ENCODE measurements around the gene USP40. TPM values are rescaled to one million over a fixed set of nuclear protein-coding genes. Genes with fewer than 3 reads are reported as not detected.

Gene USP40
- polyA plus RNA-seq, 2 of the 4 experiments (the other 2 are of a cell fraction): 22.9 to 57.0 TPM

DNA sequence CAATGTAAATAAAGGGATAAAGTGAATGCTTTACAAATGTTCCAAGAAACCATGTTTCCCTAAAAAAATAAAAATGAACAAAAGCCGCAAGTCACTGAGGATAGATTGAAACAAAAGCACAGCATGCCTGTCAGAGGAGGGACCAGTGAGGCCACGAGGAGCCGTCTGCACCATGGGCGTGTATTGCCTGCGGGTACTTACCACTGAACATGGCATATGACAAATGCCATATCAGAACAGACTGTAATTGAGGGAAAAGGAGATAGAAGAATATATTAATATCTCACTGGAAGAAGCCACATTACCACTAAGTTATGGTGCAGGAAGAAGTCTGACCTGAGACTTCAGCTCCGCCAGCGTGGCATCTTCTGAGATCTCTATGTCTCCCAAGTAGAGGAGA is 75.8 kb downstream of the USP40 start:
- no peak for DNase-seq (ENCODE audit: low read depth in 1 of 2, low spot score in 1 of 2)
- Histone ChIP-seq H3K4me2 (no peak overlapping the region), H3K4me3 (no peak overlapping the region), H3K9me3 (no peaks in the 10 kb centered on the region), H3K27ac (peak overlapping the region; percentile 98 to 99), H3K4me1 (peaks cover 57% of the 10 kb centered on the region)
- TF ChIP-seq CTCF (IDR thresholded peaks at IDR 0.05) (no peak), CBX8 (IDR thresholded peaks at IDR 0.05) (no peak)
- WGBS (ENCODE audit: missing lambda C conversion rate): 96% methylated on average over 7 of the region's 7 CpGs
- POLR2A ChIA-PET: no interaction called here
- no peak for FAIRE-seq
- CTCF ChIA-PET: no interaction called here
- no peak for ATAC-seq

GRCh38 chr2:233489666-233490065 is 76.9 kb downstream of the USP40 start:
- FAIRE-seq: no peak
- ChIA-PET CTCF (interaction anchor here (0.7 to 1.5 kb wide), 3 partner anchors 16 to 343 kb away, joined by 3 to 4 read pairs (median 3); no protein-coding TSS in a partner anchor), POLR2A (no interaction called here)
- TF ChIP-seq CEBPB (IDR thresholded peaks at IDR 0.05): peak in 1 of 2 experiments; percentile 8; a peak in 1 of 4 replicates
- TF ChIP-seq KDM5A (IDR thresholded peaks at IDR 0.05): no peak
- TF ChIP-seq HOXB13 (CRISPR knock-in tag; IDR thresholded peaks at IDR 0.05; ENCODE audit: low read depth): peak; percentile 37; the same call in 1 of the 2 replicates
- ATAC-seq: no peak
- Histone ChIP-seq H3K4me1 (peaks cover 54% of the 10 kb centered on the region), H3K4me3 (no peak overlapping the region), H3K27ac (peak overlapping the region; percentile 98 to 99), H3K9me3 (peaks cover 10% of the 10 kb centered on the region), H3K4me2 (0 out of 3 replicates have a peak overlapping the region, but pooled peaks have one; percentile 2)
- 91% methylated on average over 6 of the region's 6 CpGs for WGBS (ENCODE audit: missing lambda C conversion rate)
- no peak for DNase-seq (ENCODE audit: low read depth in 1 of 2, low spot score in 1 of 2)

- Histone ChIP-seq H3K4me2 (peak overlapping the region; percentile 43; the same call in 2 of the 3 replicates), H3K27ac (peak overlapping the region; percentile 98 to 99), H3K9me3 (peaks cover 15% of the 10 kb centered on the region), H3K4me1 (peaks cover 49% of the 10 kb centered on the region), H3K4me3 (no peak overlapping the region)
- ATAC-seq (no peak), FAIRE-seq (no peak), DNase-seq (ENCODE audit: low read depth in 1 of 2, low spot score in 1 of 2) (no peak)
- TF ChIP-seq FOXS1 (CRISPR knock-in tag; IDR thresholded peaks at IDR 0.05) (no peak), FOSL2 (IDR thresholded peaks at IDR 0.05) (no peak), FOSL2 (CRISPR knock-in tag; IDR thresholded peaks at IDR 0.05) (no peak), NPAS2 (CRISPR knock-in tag; IDR thresholded peaks at IDR 0.05; ENCODE audit: borderline replicate concordance) (no peak), ZFP36 (IDR thresholded peaks at IDR 0.05; ENCODE audit: borderline replicate concordance, partially characterized antibody) (no peak), ZSCAN20 (CRISPR knock-in tag; IDR thresholded peaks at IDR 0.05) (no peak), KDM5A (IDR thresholded peaks at IDR 0.05) (no peak)
- TF ChIP-seq, protein P1, sequence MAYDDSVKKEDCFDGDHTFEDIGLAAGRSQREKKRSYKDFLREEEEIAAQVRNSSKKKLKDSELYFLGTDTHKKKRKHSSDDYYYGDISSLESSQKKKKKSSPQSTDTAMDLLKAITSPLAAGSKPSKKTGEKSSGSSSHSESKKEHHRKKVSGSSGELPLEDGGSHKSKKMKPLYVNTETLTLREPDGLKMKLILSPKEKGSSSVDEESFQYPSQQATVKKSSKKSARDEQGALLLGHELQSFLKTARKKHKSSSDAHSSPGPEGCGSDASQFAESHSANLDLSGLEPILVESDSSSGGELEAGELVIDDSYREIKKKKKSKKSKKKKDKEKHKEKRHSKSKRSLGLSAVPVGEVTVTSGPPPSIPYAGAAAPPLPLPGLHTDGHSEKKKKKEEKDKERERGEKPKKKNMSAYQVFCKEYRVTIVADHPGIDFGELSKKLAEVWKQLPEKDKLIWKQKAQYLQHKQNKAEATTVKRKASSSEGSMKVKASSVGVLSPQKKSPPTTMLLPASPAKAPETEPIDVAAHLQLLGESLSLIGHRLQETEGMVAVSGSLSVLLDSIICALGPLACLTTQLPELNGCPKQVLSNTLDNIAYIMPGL (CRISPR knock-in tag; IDR thresholded peaks at IDR 0.05; ENCODE audit: borderline replicate concordance): no peak
- TF ChIP-seq, protein P2, sequence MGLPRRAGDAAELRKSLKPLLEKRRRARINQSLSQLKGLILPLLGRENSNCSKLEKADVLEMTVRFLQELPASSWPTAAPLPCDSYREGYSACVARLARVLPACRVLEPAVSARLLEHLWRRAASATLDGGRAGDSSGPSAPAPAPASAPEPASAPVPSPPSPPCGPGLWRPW (IDR thresholded peaks at IDR 0.05): no peak
- ChIA-PET POLR2A (no interaction called here), CTCF (interaction anchor here (0.7 to 1.5 kb wide), 4 partner anchors 15 to 461 kb away, joined by 3 to 4 read pairs (median 4); no protein-coding TSS in a partner anchor)
- 94% methylated on average over 10 of the region's 10 CpGs for WGBS (ENCODE audit: missing lambda C conversion rate)
Observed at GRCh38 chr2:233489143-233489542, 77.4 kb downstream of the USP40 start.

DNA sequence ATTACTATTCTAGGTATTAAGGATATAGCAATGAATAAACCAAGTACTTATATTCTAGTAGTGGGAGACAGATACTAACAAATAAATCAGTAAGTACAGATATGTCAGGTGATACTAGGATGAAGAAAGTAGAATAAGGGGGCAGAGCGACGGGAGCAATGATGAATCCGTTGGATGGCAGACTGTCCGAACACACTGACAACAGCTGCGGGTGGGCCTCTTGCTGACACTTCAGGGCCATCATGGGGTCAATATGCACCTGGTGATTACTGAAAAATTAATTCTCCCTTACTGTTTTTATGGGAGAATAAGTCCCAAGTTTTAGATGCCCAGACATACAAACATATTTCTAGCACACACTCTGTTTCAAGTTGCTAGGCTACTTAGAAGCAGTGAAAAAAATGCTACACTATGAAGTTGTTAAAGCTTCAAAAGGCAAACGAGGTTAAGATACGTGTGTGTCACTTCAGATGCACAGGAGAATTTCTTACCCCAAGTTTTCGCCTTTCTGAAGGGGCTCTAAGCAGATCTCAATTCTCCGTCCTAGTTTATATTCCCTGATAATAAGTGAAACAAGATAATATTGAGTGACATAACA is 78.7 kb downstream of the USP40 start:
- TF ChIP-seq TFCP2L1 (CRISPR knock-in tag; IDR thresholded peaks at IDR 0.05): no peak
- no peak for TF ChIP-seq CEBPB (IDR thresholded peaks at IDR 0.05)
- peak; percentile 67; the same call in 1 of the 2 replicates for TF ChIP-seq HOXB13 (CRISPR knock-in tag; IDR thresholded peaks at IDR 0.05; ENCODE audit: low read depth)
- TF ChIP-seq, protein P3, sequence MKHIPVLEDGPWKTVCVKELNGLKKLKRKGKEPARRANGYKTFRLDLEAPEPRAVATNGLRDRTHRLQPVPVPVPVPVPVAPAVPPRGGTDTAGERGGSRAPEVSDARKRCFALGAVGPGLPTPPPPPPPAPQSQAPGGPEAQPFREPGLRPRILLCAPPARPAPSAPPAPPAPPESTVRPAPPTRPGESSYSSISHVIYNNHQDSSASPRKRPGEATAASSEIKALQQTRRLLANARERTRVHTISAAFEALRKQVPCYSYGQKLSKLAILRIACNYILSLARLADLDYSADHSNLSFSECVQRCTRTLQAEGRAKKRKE (CRISPR knock-in tag; IDR thresholded peaks at IDR 0.05; ENCODE audit: low read depth): 0 out of 2 replicates have a peak, but pooled peaks have one; percentile 49
- TF ChIP-seq FOSL2 (IDR thresholded peaks at IDR 0.05): no peak
- no peak for TF ChIP-seq FOSL2 (CRISPR knock-in tag; IDR thresholded peaks at IDR 0.05)
- TF ChIP-seq HOXB5 (CRISPR knock-in tag; IDR thresholded peaks at IDR 0.05): 0 out of 2 replicates have a peak, but pooled peaks have one; percentile 65
- TF ChIP-seq HEYL (CRISPR knock-in tag; IDR thresholded peaks at IDR 0.05): no peak
- 21% methylated on average over 9 of the region's 9 CpGs for WGBS (ENCODE audit: missing lambda C conversion rate)
- POLR2A ChIA-PET: interaction anchor here (1.2 kb wide), 1 partner anchor 212 kb away, joined by 4 read pairs; no protein-coding TSS in a partner anchor
- Histone ChIP-seq H3K9me3 (peaks cover 28% of the 10 kb centered on the region), H3K27ac (peak overlapping the region; percentile 98 to 99), H3K4me2 (peak overlapping the region; percentile 43), H3K4me3 (no peak overlapping the region), H3K4me1 (peaks cover 48% of the 10 kb centered on the region)
- peak; percentile 45 to 48; a peak in 4 of 6 replicates for ATAC-seq
- DNase-seq (ENCODE audit: low read depth in 1 of 2, low spot score in 1 of 2): peak; percentile 33 to 68
- CTCF ChIA-PET: interaction anchor here (0.8 to 1.5 kb wide), 4 partner anchors 11 to 462 kb away, joined by 3 to 4 read pairs (median 4); no protein-coding TSS in a partner anchor
- no peak for FAIRE-seq
